ENCODE results near the gene KRTAP20-2. TPM values are rescaled to one million over a fixed set of nuclear protein-coding genes. Genes with fewer than 3 reads are reported as not detected.

Gene KRTAP20-2
- total RNA-seq (2022; extraction: Qiagen RNA extraction), result not detected in 5 replicates

DNA sequence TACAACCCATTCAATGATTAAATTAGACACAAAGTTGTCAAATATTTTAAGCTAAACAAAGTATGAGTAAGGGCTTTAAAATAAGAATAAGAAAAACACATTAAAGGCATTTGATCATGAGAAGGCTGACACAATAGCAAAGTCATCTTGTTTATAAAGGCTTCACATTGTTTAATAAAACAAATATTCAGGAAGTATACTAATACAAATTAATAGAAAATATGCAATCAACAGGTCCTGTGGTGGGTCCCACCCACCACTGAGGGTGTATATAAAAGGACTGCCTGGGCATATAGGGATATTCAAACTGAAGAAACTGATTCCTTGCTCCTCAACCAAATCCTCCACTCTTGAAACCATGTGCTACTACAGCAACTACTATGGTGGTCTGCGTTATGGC, at the start of gene KRTAP20-2:
TSS of gene KRTAP20-2 (plus strand) at position 301 of the 400 bp plus-strand sequence. CDS start at position 359, 58 bp downstream.

DNA sequence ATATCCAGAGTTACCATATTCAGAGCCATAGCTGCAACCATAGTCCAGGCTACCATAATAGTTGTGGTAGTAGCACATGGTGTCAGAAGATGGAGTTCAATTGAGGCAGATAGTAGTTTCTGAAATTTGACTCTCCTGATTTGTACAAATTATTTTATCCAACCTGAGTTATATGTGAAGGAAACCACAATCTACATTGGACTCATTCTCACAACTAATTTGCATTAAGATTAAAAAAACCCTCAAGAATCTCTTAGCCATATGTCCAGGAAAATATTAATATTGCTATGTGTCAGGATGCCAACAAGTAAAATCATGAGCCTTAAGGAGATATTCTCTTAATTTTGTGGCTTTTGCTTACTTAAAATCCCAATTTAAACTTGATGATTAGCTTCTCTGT, 44.7 kb upstream of the KRTAP20-2 start, which contains the start of gene KRTAP22-2:
TSS of gene KRTAP22-2 (minus strand) at position 101 of the 400 bp plus-strand sequence.

DNA sequence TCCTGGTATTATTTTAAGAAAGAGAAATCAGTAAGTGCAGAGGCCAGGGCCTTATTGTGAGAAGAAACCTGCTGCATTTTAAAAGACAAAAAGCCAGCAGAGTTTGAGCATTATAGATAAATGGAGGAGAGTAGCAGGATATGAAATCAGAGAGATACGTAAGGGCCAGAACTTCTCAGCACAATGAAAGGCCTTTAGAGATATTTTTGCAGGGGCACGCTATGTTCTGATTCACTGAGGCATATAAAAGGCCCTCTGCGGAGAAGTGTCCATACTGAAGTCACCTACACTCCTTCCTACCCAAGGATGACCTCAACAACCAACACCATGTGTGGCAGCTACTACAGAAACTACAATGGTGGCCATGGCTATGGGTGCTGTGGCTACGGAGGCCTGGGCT, 42.9 kb upstream of the KRTAP20-2 start, which contains the start of gene KRTAP6-3:
TSS of gene KRTAP6-3 (plus strand) at position 301 of the 400 bp plus-strand sequence. CDS start at position 307, 6 bp downstream.

DNA sequence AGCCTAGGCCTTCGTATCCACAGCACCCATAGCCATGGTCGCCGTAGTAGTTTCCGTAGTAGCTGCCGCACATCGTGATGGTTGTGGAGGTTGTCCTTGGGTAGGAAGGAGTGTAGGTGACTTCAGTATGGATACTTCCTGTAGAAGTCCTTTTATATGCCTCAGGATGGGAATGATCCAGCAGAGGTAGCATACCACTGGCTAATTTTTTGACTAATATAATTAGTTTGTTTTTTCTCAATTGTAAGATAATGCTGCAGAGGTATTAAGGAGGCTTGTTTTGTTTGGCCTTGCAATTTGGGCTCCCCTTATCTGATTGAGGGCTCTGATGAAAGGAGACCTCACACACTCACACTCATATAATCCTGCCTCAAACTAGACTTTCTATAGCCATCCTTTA, 36.2 kb upstream of the KRTAP20-2 start, which contains the start of gene KRTAP6-2:
TSS of gene KRTAP6-2 (minus strand) at position 101 of the 400 bp plus-strand sequence. CDS start at position 73, 28 bp downstream.

DNA sequence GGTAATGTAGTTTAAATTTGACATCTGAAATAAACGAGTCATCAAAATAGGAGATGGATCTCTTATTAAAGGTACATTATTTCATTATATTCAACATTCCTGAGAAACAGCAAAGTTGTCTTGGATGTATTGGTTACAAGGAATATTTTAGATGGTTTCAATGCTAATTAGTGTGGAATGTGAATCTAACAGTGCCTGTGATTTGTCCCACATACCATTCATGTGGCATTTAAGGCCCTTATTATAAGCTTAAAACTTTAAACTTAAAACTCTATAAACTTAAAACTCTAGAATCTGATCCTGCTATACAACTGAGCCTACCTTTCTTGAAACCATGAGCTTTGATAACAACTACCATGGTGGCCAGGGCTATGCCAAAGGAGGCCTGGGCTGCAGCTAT, 34.2 kb upstream of the KRTAP20-2 start, which contains the start of gene KRTAP22-1:
TSS of gene KRTAP22-1 (plus strand) at position 301 of the 400 bp plus-strand sequence.

DNA sequence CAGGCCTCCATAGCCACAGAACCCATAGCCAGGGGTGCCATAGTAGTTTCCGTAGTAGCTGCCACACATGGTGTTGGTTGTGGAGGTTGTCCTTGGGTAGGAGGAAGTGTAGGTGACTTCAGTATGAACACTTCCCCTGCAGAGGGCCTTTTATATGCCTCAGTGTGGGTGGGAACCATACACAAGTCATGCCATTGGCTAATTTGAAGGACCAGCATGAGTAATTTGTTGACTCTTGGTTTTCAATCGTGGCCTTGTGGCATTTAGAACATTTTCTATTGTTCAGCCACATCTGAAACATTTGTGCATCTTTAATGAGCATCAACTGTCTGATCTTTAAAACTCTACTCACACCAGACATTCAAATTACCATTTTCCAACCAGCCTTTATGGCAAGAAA, 21.2 kb upstream of the KRTAP20-2 start, which contains the start of gene KRTAP6-1:
TSS of gene KRTAP6-1 (minus strand) at position 95 of the 400 bp plus-strand sequence. CDS start at position 69, 26 bp downstream.

DNA sequence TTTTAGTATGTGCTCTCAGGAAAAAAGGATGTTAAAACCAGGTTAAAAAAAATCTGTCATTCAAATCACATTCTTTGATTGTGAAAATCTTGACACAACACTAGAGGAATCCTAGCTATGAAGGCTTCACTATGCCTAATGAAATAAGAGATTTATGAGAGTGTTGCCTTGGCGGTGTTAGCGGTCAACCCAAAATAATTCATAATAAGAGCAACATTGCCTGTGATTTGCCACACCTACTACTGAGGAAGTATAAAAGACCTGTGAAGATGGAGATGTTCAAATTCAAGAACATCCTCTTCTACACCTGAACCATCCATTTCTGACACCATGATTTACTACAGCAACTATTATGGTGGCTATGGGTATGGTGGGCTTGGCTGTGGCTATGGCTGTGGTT, 18.9 kb upstream of the KRTAP20-2 start, which contains the start of gene KRTAP20-1:
TSS of gene KRTAP20-1 (plus strand) at position 301 of the 400 bp plus-strand sequence. CDS start at position 331, 30 bp downstream.

DNA sequence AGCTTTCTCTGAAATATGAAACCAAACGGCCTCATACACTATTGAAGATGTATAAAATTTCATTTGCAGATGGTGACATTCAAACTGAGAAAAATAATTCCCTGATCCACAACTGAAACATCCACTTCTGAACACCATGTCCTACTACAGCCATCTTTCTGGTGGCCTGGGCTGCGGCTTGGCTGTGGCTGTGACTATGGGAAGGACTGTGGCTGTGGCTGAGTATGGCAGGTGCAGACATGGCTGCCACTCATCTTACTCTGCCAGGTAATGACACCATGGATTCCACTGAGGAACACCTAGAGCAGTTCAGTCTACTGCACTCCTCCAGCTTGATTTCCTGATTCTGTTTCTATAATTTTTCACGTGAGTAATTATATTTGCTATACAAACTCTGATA, 14.5 kb upstream of the KRTAP20-2 start, which contains the start of gene KRTAP20-4:
TSS of gene KRTAP20-4 (plus strand) at position 106 of the 400 bp plus-strand sequence.

DNA sequence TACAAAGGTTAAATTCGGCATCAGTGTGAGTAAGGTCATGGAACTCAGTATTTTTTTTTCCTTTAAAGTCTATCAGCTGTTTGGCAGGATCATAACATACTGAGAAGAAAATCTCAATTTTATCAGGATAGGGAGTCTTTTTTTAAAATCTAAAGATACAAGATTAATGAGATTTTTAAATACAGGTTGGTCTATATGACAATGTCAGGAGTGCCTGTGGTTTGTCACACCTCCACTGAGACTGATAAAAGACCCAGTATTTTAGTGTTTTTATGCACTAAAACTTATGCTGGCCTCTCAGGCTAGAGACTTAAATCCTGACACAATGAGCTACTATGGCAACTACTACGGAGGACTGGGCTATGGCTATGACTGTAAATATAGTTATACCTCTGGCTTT, 7.6 kb downstream of the KRTAP20-2 start, which contains the start of gene KRTAP20-3:
TSS of gene KRTAP20-3 (plus strand) at position 301 of the 400 bp plus-strand sequence.

Other genes starting within 250 kb of the KRTAP20-2 start
- not detected in 5 replicates for gene KRTAP13-1, start 239.2 kb upstream of the KRTAP20-2 start, total RNA-seq (2022; extraction: Qiagen RNA extraction)
- gene KRTAP13-3, start 209.3 kb upstream of the KRTAP20-2 start, total RNA-seq (2022; extraction: Qiagen RNA extraction), result not detected in 5 replicates
- not detected in 5 replicates for gene KRTAP13-4, start 205.0 kb upstream of the KRTAP20-2 start, total RNA-seq (2022; extraction: Qiagen RNA extraction)
- gene KRTAP15-1, start 194.9 kb upstream of the KRTAP20-2 start, total RNA-seq (2022; extraction: Qiagen RNA extraction), result not detected in 5 replicates
- gene KRTAP19-1, start 154.8 kb upstream of the KRTAP20-2 start, total RNA-seq (2022; extraction: Qiagen RNA extraction), result not detected in 5 replicates
- gene KRTAP19-2, start 147.8 kb upstream of the KRTAP20-2 start, total RNA-seq (2022; extraction: Qiagen RNA extraction), result not detected in 5 replicates
- gene KRTAP19-3, start 143.2 kb upstream of the KRTAP20-2 start, total RNA-seq (2022; extraction: Qiagen RNA extraction), result not detected in 5 replicates
- not detected in 5 replicates for gene KRTAP19-4, start 138.0 kb upstream of the KRTAP20-2 start, total RNA-seq (2022; extraction: Qiagen RNA extraction)
- gene KRTAP19-5, start 133.1 kb upstream of the KRTAP20-2 start, total RNA-seq (2022; extraction: Qiagen RNA extraction), result not detected in 5 replicates
- gene KRTAP19-6, start 93.3 kb upstream of the KRTAP20-2 start, total RNA-seq (2022; extraction: Qiagen RNA extraction), result not detected in 5 replicates
- not detected in 5 replicates for gene KRTAP19-7, start 73.9 kb upstream of the KRTAP20-2 start, total RNA-seq (2022; extraction: Qiagen RNA extraction)
- gene KRTAP22-2, start 44.8 kb upstream of the KRTAP20-2 start, total RNA-seq (2022; extraction: Qiagen RNA extraction), result not detected in 5 replicates
- gene KRTAP6-3, start 42.8 kb upstream of the KRTAP20-2 start, total RNA-seq (2022; extraction: Qiagen RNA extraction), result not detected in 5 replicates
- gene KRTAP6-2, start 36.3 kb upstream of the KRTAP20-2 start, total RNA-seq (2022; extraction: Qiagen RNA extraction), result not detected in 5 replicates
- not detected in 5 replicates for gene KRTAP22-1, start 34.1 kb upstream of the KRTAP20-2 start, total RNA-seq (2022; extraction: Qiagen RNA extraction)
- not detected in 5 replicates for gene KRTAP6-1, start 21.3 kb upstream of the KRTAP20-2 start, total RNA-seq (2022; extraction: Qiagen RNA extraction)
- gene KRTAP20-1, start 18.8 kb upstream of the KRTAP20-2 start, total RNA-seq (2022; extraction: Qiagen RNA extraction), result not detected in 5 replicates
- gene KRTAP20-4, start 14.6 kb upstream of the KRTAP20-2 start, total RNA-seq (2022; extraction: Qiagen RNA extraction), result not detected in 5 replicates
- not detected in 5 replicates for gene KRTAP20-3, start 7.7 kb downstream of the KRTAP20-2 start, total RNA-seq (2022; extraction: Qiagen RNA extraction)
- not detected in 5 replicates for gene KRTAP21-3, start 83.6 kb downstream of the KRTAP20-2 start, total RNA-seq (2022; extraction: Qiagen RNA extraction)
- gene KRTAP21-2, start 112.1 kb downstream of the KRTAP20-2 start, total RNA-seq (2022; extraction: Qiagen RNA extraction), result not detected in 5 replicates
- gene KRTAP21-1, start 120.2 kb downstream of the KRTAP20-2 start, total RNA-seq (2022; extraction: Qiagen RNA extraction), result not detected in 5 replicates
- gene KRTAP8-1, start 178.1 kb downstream of the KRTAP20-2 start, total RNA-seq (2022; extraction: Qiagen RNA extraction), result not detected in 5 replicates
- gene KRTAP7-1, start 194.6 kb downstream of the KRTAP20-2 start, total RNA-seq (2022; extraction: Qiagen RNA extraction), result not detected in 5 replicates
- not detected in 5 replicates for gene KRTAP11-1, start 246.4 kb downstream of the KRTAP20-2 start, total RNA-seq (2022; extraction: Qiagen RNA extraction)